Smooth muscle cell (in vitro differentiated cells): ENCODE measurements around the gene XXYLT1. TPM values are rescaled to one million over a fixed set of nuclear protein-coding genes. Genes with fewer than 3 reads are reported as not detected.

ENCODE experiments used
- DNase-seq: peaks from one replicate; lab custom pipeline; 2025; ENCODE audit not compliant: unreplicated experiment; lab: John Stamatoyannopoulos, UW
- H2AFZ ChIP-seq: fragments of 200-600 bp; sonication (generic); 2 replicates; pipeline ENCODE4 v1.6.0; 2016; ENCODE audit warnings: antibody characterized with exemption, low read depth, mild to moderate bottlenecking
- H3F3A ChIP-seq: fragments of 200-600 bp; sonication (generic); 2 replicates; pipeline ENCODE4 v1.6.0; 2017; ENCODE audit warnings: antibody characterized with exemption, low read depth
- H3K27ac ChIP-seq: fragments of 200-600 bp; sonication (generic); 2 replicates; pipeline ENCODE4 v1.5.1; 2016; ENCODE audit warnings: low read depth, mild to moderate bottlenecking
- H3K27me3 ChIP-seq: fragments of 200-600 bp; sonication (generic); 2 replicates; pipeline ENCODE4 v1.6.1; 2016; ENCODE audit warnings: low read depth, mild to moderate bottlenecking
- H3K36me3 ChIP-seq: fragments of 200-600 bp; sonication (generic); 2 replicates; pipeline ENCODE4 v1.5.1; 2016; ENCODE audit warnings: low read depth
- H3K4me1 ChIP-seq: fragments of 200-600 bp; sonication (generic); 2 replicates; pipeline ENCODE4 v1.5.1; 2016; ENCODE audit warnings: low read depth
- H3K4me2 ChIP-seq: fragments of 200-600 bp; sonication (generic); 2 replicates; pipeline ENCODE4 v1.6.0; 2016; ENCODE audit warnings: mild to moderate bottlenecking
- H3K4me3 ChIP-seq: fragments of 200-600 bp; sonication (generic); 2 replicates; pipeline ENCODE4 v1.5.1; 2016; ENCODE audit warnings: mild to moderate bottlenecking
- H3K79me2 ChIP-seq: fragments of 200-600 bp; sonication (generic); 2 replicates; pipeline ENCODE4 v1.6.0; 2016; ENCODE audit warnings: low read depth, mild to moderate bottlenecking
- H3K9ac ChIP-seq: fragments of 200-600 bp; sonication (generic); 2 replicates; pipeline ENCODE4 v1.6.0; 2016; ENCODE audit warnings: low read depth
- H3K9me3 ChIP-seq: fragments of 200-600 bp; sonication (generic); replicated peaks from 2 replicates; pipeline ENCODE4 v1.5.1; 2016; ENCODE audit warnings: low read depth
- H4K20me1 ChIP-seq: fragments of 200-600 bp; sonication (generic); 2 replicates; pipeline ENCODE4 v1.6.0; 2016; ENCODE audit warnings: low read depth
- CTCF ChIP-seq: fragments of 200-600 bp; sonication (generic); IDR thresholded peaks from 2 replicates; pipeline ENCODE4 v1.5.1; 2017; ENCODE audit warnings: borderline replicate concordance, mild to moderate bottlenecking, antibody characterized with exemption; ENCODE audit not compliant: insufficient read depth, poor library complexity, severe bottlenecking
- WGBS: methylation state at CpG from one replicate; pipeline ENCODE4 v1.1.7; 2016; ENCODE audit warnings: low lambda C conversion rate; 5-methylcytosine and 5-hydroxymethylcytosine counted together
- microRNA-seq: library from miRNA; unstranded; fragments of <30 nt; microRNA quantifications from one replicate; pipeline ENCODE4, GENCODE V29; 2016; ENCODE audit warnings: borderline number of aligned reads
- polyA plus RNA-seq: library from polyadenylated mRNA; unstranded; fragments of >200 nt; fragmentation: Nextera tagmentation; extraction: Ambion mirVana; gene quantifications from 2 replicates; pipeline ENCODE4 v1.2.1, GENCODE V29; 2016
- small RNA-seq: library from RNA; depleted of rRNA; stranded (forward); fragments of <200 nt; gene quantifications from one replicate; pipeline ENCODE3, GENCODE V24; 2014
- total RNA-seq: library from RNA; depleted of rRNA; stranded (reverse); fragments of >200 nt; gene quantifications from 2 replicates; pipeline ENCODE4 v1.2.3, GENCODE V29; 2014

Gene XXYLT1
- total and polyA plus RNA-seq, 2 experiments from 2014 or later = 22.2 to 35.4 TPM

GRCh38 chr3:195020921-195021320, 250.0 kb downstream of the XXYLT1 start:
- H3K4me2 ChIP-seq = no peak overlapping the region
- 90% methylated on average over 1 of the region's 1 CpG for WGBS
- H3K4me3 ChIP-seq = no peak overlapping the region
- no peaks in the 10 kb centered on the region for H3K9me3 ChIP-seq
- no peaks in the 10 kb centered on the region for H3F3A ChIP-seq
- H3K27ac ChIP-seq = no peak overlapping the region
- H2AFZ ChIP-seq = no peak overlapping the region
- H4K20me1 ChIP-seq = no peaks in the 10 kb centered on the region
- no peaks in the 10 kb centered on the region for H3K79me2 ChIP-seq
- TF ChIP-seq CTCF = no peak
- H3K36me3 ChIP-seq = no peaks in the 10 kb centered on the region
- no peaks in the 10 kb centered on the region for H3K27me3 ChIP-seq
- no peak overlapping the region for H3K9ac ChIP-seq
- no peak for DNase-seq
- H3K4me1 ChIP-seq = no peaks in the 10 kb centered on the region

- Histone ChIP-seq H3K4me3 (no peak overlapping the region), H3K79me2 (no peaks in the 10 kb centered on the region), H3K27ac (no peak overlapping the region), H3F3A (no peaks in the 10 kb centered on the region), H3K4me1 (no peaks in the 10 kb centered on the region), H3K9ac (no peak overlapping the region), H2AFZ (no peak overlapping the region), H4K20me1 (no peaks in the 10 kb centered on the region), H3K27me3 (no peaks in the 10 kb centered on the region), H3K9me3 (no peaks in the 10 kb centered on the region), H3K36me3 (no peaks in the 10 kb centered on the region), H3K4me2 (no peak overlapping the region)
- TF ChIP-seq CTCF = no peak
- DNase-seq = no peak
- WGBS = 93% methylated on average over 4 of the region's 4 CpGs
Measured at GRCh38 chr3:195020185-195020584, 250.8 kb downstream of the XXYLT1 start.

GRCh38 chr3:195019335-195019734, 251.6 kb downstream of the XXYLT1 start:
- Histone ChIP-seq H4K20me1 (no peaks in the 10 kb centered on the region), H3K4me2 (no peak overlapping the region), H3K79me2 (no peaks in the 10 kb centered on the region), H3K4me1 (no peaks in the 10 kb centered on the region), H3F3A (peaks cover 5% of the 10 kb centered on the region), H3K27me3 (no peaks in the 10 kb centered on the region), H3K27ac (no peak overlapping the region), H3K9me3 (no peaks in the 10 kb centered on the region), H3K4me3 (no peak overlapping the region), H3K36me3 (no peaks in the 10 kb centered on the region), H2AFZ (no peak overlapping the region), H3K9ac (no peak overlapping the region)
- TF ChIP-seq CTCF = no peak
- no peak for DNase-seq
- WGBS = 94% methylated on average over 6 of the region's 6 CpGs

Small RNA genes within 50 kb of the gene (microRNA-seq; reads per million reads assigned to microRNA genes)
- not detected for gene MIR3137

Small RNA genes within 50 kb of the gene (small RNA-seq; reads per million reads assigned to genes)
- gene MIR3137 (not detected), gene RN7SL36P (not detected), gene RNU6-25P (not detected)

Other genes with a start within 250 kb of the XXYLT1 start
- 41.8 and 58.9 TPM in 2 replicates for gene ACAP2, start 171.9 kb upstream of the XXYLT1 start, total RNA-seq
- gene ACAP2, start 171.9 kb upstream of the XXYLT1 start, polyA plus RNA-seq = 19.8 and 24.7 TPM in 2 replicates